CMK (cell line): Measurements from ENCODE around the gene ESRRB.

Source experiments
- DNase-seq: peaks from one replicate; pipeline ENCODE4 v3.0.0-alpha.2; 2010; ENCODE audit warnings: low read depth

ESRRB gene

GRCh38 chr14:76407449-76408150, 31.7 kb downstream of the ESRRB start:
- no peak for DNase-seq

GRCh38 chr14:76408877-76409276, 32.9 kb downstream of the ESRRB start:
- DNase-seq: no peak

- DNase-seq: no peak
Observed at GRCh38 chr14:76412501-76412900, 36.6 kb downstream of the ESRRB start.

DNA sequence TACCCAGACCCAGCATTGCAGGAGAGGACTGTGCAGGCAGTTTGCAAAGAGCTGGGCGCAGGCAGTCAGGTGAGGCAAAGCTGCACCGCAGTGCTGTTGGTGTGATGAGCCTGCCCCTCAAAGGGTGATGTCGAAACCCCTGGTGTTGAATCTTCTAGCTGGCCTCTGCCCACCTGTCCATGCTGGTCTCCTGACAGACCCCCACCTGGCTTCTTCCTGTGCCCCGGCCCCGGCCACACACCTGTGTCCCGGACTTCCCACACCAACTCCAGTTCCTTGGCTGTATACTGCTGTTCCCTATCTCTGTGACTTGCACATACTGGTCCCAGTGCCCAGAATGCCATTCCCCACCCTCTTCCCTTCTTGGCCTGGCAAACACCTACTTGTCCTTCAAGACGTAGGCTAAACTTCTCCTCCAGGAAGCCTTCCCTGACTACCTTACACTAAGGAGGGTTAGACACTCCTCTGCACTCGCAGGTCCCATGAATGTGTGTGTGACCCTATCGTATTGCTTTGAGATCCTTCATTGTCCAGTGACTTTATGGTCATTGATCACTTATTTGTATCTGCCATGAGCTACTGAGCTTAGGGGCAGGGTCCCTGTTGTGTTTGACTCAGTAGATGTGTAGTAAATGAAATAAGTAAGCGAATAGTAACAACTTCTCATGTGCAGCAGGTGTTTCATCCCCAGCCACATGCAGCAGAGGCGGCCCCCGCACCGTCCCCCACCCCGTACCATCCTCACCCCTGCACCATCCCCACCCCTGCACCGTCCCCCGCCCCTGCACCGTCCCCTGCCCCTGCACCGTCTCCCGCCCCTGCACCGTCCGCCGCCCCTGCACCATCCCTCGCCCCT, 37.4 kb downstream of the ESRRB start:
- DNase-seq: no peak

DNA sequence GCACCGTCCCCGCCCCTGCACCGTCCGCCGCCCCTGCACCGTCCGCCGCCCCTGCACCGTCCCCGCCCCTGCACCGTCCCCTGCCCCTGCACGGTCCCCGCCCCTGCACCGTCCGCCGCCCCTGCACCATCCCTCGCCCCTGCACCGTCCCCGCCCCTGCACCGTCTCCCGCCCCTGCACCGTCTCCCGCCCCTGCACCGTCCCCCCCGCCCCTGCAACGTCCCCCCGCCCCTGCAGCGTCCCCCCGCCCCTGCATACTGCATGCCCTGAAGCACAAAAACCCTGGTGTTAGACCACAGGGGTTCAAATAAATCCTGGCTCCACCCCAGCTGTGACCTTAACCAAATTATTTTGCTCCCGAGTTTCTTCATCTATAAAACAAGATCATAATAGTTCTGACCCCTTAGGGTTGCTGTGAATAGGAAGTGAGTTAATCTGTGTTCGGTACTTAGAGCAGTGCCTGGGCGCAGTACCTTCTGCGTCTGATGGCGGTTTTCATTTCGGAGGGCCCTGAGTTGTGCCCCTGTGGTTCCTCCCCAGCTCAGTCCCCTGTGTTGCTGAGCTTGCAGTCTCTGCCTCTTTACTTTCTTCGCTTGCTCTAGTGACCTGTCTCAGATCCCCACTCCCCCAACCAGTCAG, 38.1 kb downstream of the ESRRB start:
- DNase-seq: no peak

GRCh38 chr14:76419399-76419798, 43.5 kb downstream of the ESRRB start:
- DNase-seq: no peak

GRCh38 chr14:76420827-76421226, 44.9 kb downstream of the ESRRB start:
- no peak for DNase-seq

- DNase-seq: no peak
Observed at GRCh38 chr14:76421662-76422061, 45.7 kb downstream of the ESRRB start.

- DNase-seq: no peak
Observed at GRCh38 chr14:76422662-76423061, 46.7 kb downstream of the ESRRB start.

DNA sequence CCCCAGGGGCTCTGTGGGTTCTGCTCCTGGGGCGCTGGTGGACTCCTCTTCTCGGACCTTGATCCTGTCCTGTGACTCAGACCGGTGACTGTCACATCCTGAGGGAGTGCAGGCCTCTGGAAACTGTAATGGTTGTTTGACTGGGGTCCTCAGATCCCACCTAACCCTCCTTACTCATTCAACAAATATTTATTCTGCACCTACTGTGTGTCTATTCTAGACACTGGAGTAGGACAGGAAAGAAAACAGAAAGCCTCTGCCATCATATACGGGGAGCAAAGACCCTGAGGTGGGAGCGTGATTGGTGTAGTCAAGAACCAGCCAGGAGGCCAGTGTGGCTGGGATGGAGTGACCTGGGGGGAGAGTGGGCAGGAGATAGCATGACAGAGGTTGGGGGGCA, 47.6 kb downstream of the ESRRB start:
- DNase-seq: no peak

DNA sequence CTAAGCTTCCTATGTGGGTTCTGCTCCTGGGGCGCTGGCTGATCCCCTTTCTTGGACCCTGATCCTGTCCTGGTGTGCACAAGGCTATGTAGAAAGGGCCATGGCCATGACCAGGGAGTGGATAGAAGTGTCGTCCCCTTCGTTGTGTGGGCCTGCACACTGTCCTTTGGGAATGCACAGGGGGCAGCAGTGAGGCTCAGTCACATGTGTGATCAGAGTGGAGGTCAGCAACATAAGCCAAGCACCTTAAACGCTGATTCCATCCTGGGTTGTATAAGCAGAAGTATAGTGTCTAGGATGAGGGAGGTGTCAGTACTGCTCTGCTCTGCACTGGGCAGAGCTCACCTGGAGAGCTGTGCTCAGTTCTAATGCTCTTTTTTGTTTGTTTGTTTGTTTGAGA, 48.4 kb downstream of the ESRRB start:
- no peak for DNase-seq

- DNase-seq: no peak
Observed at GRCh38 chr14:76426161-76426696, 50.3 kb downstream of the ESRRB start.

DNA sequence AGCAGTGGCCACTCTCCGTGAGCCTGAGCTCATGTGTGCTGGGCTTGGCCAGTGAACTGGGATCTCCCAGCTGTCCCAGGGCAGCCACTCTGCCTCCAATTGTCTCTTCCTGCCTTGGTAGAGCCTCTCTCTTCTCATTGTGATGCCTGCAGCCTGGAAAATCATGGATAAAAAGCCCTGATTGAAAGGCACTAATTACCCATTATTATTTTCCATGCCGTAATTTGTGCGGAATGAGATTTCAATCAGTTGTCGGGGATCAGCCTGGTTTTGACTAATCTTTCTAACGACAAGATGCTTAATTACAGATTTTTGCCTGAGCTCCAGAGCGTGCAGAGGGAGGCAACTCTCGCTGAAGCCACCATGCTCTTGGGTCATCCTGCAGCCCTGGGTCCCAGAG, 52.7 kb downstream of the ESRRB start:
- no peak for DNase-seq

DNA sequence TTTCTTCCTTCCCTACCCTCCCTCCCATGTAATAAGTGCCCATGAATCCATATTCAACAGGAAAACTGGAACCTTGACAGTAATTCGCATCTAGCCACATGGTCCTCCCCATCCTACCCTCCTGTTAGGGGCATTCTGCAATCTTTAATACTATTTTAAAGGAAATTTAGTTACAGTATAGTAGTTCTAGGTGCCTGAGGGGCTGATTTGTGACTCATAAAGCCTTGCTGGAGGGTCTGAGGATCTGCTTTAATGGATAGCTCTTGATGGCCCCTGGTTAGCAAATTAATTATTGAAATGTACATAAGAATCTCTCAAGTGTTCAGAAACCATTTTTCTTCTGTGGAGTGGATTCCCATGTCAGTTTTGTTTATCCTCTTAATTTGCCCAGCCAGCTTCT, 54.1 kb downstream of the ESRRB start:
- no peak for DNase-seq

DNA sequence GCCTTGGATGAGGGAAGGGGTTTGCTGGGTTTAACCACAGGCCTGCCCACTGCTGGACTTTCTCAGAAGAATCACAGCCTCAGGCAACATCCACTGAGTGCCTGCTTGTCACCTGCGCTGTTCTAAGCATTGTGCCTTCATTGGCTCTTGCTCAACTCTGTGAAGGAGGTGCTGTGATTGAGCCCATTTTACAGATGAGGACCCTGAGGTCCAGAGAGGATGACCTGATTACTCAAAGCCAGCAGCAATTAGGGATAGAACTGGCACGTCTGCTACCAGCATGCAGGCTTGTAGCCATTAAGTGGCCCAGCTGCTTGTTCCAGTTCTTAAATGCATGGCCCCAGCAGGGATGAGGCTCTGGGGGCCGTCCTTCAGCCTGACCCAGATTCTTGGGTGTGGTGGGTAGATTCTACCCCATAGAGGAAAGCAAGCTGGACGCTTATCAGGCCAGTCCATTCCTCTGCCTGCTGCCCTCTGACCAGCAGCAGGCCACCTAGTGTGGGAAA, 54.6 kb downstream of the ESRRB start:
- no peak for DNase-seq

DNA sequence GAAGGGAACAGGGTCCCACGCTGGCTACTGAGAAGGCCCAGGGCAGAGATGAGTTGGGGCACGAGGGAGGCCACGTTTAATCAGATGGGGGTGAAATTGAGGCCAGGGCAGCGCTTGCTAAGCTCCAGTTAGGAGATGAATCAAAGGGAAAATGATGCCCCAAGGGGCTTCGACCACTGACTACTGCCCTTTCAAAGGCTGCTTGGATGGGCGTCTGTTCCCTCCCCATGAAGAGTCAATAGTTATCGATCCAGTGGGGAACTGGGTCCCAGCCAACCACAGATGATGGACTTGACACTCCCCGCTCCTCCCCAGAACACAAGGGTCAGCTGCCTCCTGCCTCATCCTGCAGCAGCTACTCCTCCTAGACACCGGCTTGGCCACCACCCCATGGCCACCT, 55.6 kb downstream of the ESRRB start:
- no peak for DNase-seq

GRCh38 chr14:76432827-76433752, 57.2 kb downstream of the ESRRB start:
- DNase-seq: no peak

GRCh38 chr14:76434220-76434619, 58.3 kb downstream of the ESRRB start:
- no peak for DNase-seq

- no peak for DNase-seq
Observed at GRCh38 chr14:76439237-76439775, 63.4 kb downstream of the ESRRB start.

GRCh38 chr14:76446486-76446885, 70.5 kb downstream of the ESRRB start:
- DNase-seq: no peak

- no peak for DNase-seq
Observed at GRCh38 chr14:76446921-76447320, 71.0 kb downstream of the ESRRB start.
